ENCODE results near the gene OR7A10.
"Not testable (repeated sequence)": the region's sequence is repeated elsewhere in the genome, so short reads cannot be mapped to it uniquely, and the experiment has no call there.

Gene OR7A10

GRCh38 chr19:14792250-14792649 lies 56.5 kb downstream of the OR7A10 start:
- DNase-seq = not testable (repeated sequence)

Data from NCI-H1694 treated with DMSO at 0.1 percent for 48 hours (cell line).